HG03039 (cell line): ENCODE results near the gene VCAM1.
"Not testable (repeated sequence)": the region's sequence is repeated elsewhere in the genome, so short reads cannot be mapped to it uniquely, and the experiment has no call there.

Source experiments
- ATAC-seq: cut with Tn5 transposase; IDR thresholded peaks from one replicate; pipeline ENCODE4 v1.9.1; 2021; ENCODE audit warnings: mild to moderate bottlenecking, moderate library complexity; ENCODE audit not compliant: unreplicated experiment

Gene VCAM1

DNA sequence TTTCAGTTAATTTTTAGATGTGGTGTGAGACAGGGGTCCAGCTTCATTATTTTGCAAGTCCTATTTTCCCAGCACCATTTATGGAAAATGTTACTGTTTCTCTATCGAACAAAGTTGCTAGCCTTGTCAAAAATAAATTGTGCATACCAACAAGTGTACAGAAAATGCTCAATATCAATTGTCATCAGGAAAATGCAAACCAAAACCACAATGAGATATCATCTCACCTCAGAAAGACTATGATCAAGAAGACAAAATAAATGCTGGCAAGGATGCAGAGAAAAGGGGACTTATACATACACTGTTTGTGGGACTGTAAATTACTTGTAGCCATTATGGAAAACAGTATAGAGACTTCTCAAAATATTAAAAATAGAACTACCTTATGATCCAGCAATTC, 54.8 kb downstream of the VCAM1 start:
- no peak for ATAC-seq

DNA sequence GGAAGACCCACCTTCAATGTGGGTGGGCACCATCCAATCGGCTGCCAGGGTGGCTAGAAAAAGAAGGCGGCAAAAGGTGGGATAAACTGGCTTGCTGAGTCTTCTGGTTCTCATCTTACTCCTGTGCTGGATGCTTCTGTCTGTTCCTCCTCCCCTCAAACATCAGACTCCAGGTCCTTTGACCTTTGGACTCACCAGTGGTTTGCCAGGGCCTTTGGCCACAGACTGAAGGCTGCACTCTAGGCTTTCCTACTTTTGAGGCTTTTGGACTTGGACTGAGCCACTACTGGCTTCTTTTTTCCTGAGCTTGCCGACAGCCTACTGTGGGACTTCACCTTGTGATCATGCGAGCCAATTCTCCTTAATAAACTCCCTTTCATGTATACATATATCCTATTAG, 55.9 kb downstream of the VCAM1 start:
- no peak for ATAC-seq

DNA sequence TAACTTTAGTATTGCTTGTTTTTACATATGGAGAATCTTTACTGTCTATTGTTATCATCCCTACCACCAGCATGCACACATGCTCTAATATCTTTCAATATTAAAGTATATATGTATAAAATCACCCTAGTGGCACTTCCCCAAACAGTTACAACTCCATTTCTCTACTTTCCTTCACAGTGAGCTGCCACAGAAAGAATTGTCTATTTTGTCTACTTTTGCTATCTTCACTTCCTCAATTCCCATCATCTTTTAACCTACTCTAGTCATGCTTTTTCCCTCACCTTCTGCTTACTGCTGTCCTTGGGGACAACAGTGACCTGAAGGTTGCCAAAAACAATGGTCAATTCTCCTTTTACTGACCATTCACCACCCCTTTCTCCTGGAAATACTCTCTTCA, 59.2 kb downstream of the VCAM1 start:
- no peak for ATAC-seq

DNA sequence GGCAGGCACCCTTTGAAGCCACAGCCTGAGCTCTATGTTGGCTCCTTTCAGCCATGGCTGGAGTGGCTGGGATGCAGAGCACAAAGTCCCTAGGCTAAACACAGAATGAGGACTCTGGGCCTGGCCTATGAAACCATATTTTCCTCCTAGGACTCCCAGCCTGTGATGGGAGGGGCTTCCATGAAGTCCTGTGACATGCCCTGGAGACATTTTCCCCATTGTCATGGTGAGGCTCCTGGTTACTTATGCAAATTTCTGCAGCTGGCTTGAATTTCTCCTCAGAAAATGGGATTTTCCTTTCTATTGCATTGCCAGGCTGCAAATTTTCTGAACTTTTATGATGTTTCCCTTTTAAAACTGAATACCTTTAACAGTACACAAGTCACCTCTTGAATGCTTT, 61.3 kb downstream of the VCAM1 start:
- ATAC-seq = no peak

DNA sequence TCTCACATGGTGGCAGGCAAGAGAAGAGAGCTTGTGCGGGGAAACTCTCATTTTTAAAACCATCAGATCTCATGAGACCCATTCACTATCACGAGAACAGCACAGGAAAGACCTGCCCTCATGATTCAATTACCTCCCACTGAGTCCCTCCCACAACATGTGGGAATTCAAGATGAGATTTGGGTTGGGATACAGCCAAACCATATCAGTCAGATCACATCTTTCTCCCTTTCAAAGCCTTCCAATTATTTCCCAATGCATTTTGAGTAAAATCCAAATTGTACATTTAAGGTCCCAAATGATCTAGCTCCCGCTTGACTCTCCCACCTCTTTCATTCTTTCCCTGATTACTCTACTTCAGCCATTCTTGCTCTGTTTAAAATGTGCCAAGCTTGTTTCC, 62.2 kb downstream of the VCAM1 start:
- not testable (repeated sequence) for ATAC-seq

DNA sequence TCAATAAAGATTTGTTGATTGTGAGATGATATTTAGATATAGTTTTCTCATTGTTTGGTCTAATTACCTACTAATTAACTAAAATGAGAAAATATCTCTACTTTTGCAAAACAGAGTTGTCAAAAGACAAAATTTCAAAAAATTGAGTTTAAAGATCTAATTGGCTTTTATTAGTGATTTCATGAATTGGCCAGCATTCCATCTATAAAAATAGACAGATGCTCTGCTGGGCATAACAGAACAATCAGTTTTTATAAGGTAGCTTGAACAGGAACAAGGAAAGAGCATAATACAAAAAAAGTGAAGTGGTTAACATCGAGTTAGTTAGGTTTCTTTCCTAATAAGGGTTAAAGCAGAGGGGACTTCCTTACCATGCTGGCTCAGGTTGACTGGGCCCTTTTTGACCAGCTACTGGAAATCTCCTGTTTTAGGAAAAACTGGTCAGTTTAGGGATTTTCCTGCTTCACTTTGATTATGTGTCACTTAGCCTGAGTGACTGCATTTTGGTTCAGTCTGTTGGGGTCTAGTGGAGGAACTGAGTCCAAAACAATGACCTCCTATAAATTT, 63.0 kb downstream of the VCAM1 start:
- no peak for ATAC-seq

DNA sequence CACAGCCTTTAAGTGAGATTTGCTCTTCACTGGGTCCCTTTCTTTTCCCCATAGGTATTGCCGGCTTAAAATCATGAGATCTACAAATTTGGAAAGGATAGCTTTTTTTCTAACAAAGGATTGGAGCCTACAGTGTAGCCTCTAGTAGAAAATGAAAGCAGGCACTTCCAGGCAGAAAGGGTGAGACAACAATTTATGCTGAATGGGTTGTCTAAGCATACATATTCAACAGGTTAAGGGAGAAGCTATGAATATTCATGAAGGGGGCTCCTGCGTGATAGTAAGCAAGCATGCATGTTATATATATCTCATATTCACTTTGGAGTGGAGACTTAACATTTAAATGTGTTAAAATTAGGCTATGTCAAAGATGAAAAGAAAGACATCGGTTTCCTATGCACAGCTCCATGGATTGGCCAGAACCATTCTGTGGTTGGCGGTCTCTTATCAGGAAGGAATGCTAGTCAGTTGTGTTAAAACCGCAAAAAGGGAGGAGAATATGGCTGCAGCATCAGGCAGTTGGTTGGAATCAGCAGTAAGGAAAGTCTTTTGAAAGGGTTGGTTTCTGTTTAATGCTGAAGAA, 66.0 kb downstream of the VCAM1 start:
- ATAC-seq = no peak

DNA sequence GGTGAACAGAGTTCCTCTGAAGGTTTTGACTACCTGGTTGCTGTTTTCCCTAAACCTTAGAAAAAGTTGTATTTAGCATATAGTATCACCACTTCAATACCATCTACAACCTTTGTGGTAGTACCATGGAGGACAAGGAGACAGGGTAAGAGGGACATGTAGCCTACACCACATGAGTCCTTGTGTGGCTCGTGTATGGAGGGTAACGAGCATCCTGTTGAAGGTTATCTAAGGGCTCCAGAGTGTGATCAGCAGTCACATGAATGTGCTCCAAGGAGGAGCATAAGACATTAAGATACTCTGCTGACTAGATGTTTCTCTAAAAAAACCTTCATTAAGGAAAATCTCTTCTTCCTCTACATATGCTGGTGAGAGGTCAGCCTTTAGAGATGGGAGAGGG, 67.3 kb downstream of the VCAM1 start:
- ATAC-seq = no peak
